SK-N-SH (cell line): ENCODE data around the gene MED16. TPM values are rescaled to one million over a fixed set of nuclear protein-coding genes. Genes with fewer than 3 reads are reported as not detected.

ENCODE experiments used
- CTCF ChIA-PET: fragments of 300-600, 350-600 bp; formaldehyde crosslinking; extraction: SDS; loops from one replicate; lab custom pipeline; 2021; lab: Yijun Ruan, JAX
- POLR2A ChIA-PET: fragments of 350-600 bp; sonication (Branson Sonifier 250); formaldehyde crosslinking; extraction: SDS; loops from one replicate; lab custom pipeline; 2020; ENCODE audit warnings: antibody characterized with exemption, inconsistent platforms; lab: Yijun Ruan, JAX
- DNase-seq: peaks from one replicate; pipeline ENCODE4 v3.0.0; 2012
- H2AFZ ChIP-seq: fragments of 200-600 bp; sonication (generic); 2 replicates; pipeline ENCODE4 v1.8.1; 2016; ENCODE audit warnings: antibody characterized with exemption, mild to moderate bottlenecking, low read depth
- H3F3A ChIP-seq: fragments of 200-600 bp; sonication (generic); replicated peaks from 2 replicates; pipeline ENCODE3; 2016; ENCODE audit warnings: antibody characterized with exemption, mild to moderate bottlenecking; ENCODE audit not compliant: insufficient read depth
- H3K27ac ChIP-seq, 2 experiments: fragments of 200-500 bp in 1 of 2; fragments of 200-600 bp in 1 of 2; sonication (Bioruptor generic) in 1 of 2; sonication (generic), shearing (Covaris generic) in 1 of 2; 2 replicates each; pipeline versions ENCODE4 v1.5.1 to v1.6.1; 2014 to 2016; ENCODE audit warnings: low read depth in 2 of 2, inconsistent platforms in 1 of 2, low read length in 1 of 2, mild to moderate bottlenecking in 1 of 2, mixed read lengths in 1 of 2
- H3K27me3 ChIP-seq: fragments of 200-600 bp; sonication (generic), shearing (Covaris generic); 2 replicates; pipeline ENCODE4 v1.6.1; 2016; ENCODE audit warnings: mixed run types; ENCODE audit not compliant: insufficient read depth
- H3K36me3 ChIP-seq, 2 experiments: fragments of 200-500 bp in 1 of 2; fragments of 200-600 bp in 1 of 2; sonication (Bioruptor generic) in 1 of 2; sonication (generic) in 1 of 2; replicated peaks in 1 of 2; 2 replicates each; pipeline versions ENCODE3 to v1.5.1; 2014 to 2016; ENCODE audit warnings: low read length in 1 of 2, mild to moderate bottlenecking in 1 of 2; ENCODE audit not compliant: insufficient read depth in 2 of 2, control insufficient read depth in 1 of 2
- H3K4me1 ChIP-seq, 2 experiments: fragments of 200-500 bp in 1 of 2; fragments of 200-600 bp in 1 of 2; sonication (Bioruptor generic) in 1 of 2; sonication (generic), shearing (Covaris generic) in 1 of 2; 2 replicates each; pipeline versions ENCODE4 v1.5.1 to v1.6.1; 2014 to 2016; ENCODE audit warnings: low read depth in 1 of 2, low read length in 1 of 2, mixed run types in 1 of 2; ENCODE audit not compliant: insufficient read depth in 2 of 2, control insufficient read depth in 1 of 2
- H3K4me2 ChIP-seq: fragments of 200-600 bp; sonication (generic), shearing (Covaris generic); 2 replicates; pipeline ENCODE4 v1.6.1; 2017; ENCODE audit warnings: mixed run types
- H3K4me3 ChIP-seq, 2 experiments: fragments of 200-500 bp in 1 of 2; fragments of 200-600 bp in 1 of 2; sonication (Bioruptor generic) in 1 of 2; sonication (generic), shearing (Covaris generic) in 1 of 2; 2 replicates each; pipeline versions ENCODE4 v1.5.1 to v1.8.1; 2014 to 2016; ENCODE audit warnings: low read depth in 2 of 2, inconsistent platforms in 1 of 2, low read length in 1 of 2, mild to moderate bottlenecking in 1 of 2, mixed read lengths in 1 of 2, moderate library complexity in 1 of 2
- H3K79me2 ChIP-seq: fragments of 200-600 bp; sonication (generic); 2 replicates; pipeline ENCODE4 v1.8.1; 2017; ENCODE audit warnings: mild to moderate bottlenecking; ENCODE audit not compliant: insufficient read depth
- H3K9ac ChIP-seq: fragments of 200-600 bp; sonication (generic); 2 replicates; pipeline ENCODE4 v1.6.1; 2017; ENCODE audit warnings: mixed run types
- H3K9me2 ChIP-seq: fragments of 200-600 bp; sonication (generic); 2 replicates; pipeline ENCODE4 v1.6.1; 2017; ENCODE audit warnings: mixed run types
- H3K9me3 ChIP-seq: fragments of 200-600 bp; sonication (generic); 2 replicates; pipeline ENCODE4 v1.6.1; 2017; ENCODE audit warnings: mixed run types, mild to moderate bottlenecking, moderate library complexity
- H4K20me1 ChIP-seq: fragments of 200-600 bp; sonication (generic); 2 replicates; pipeline ENCODE4 v1.6.1; 2017; ENCODE audit warnings: mild to moderate bottlenecking, mixed run types; ENCODE audit not compliant: insufficient read depth
- FOXJ3 ChIP-seq: sonication (generic); formaldehyde crosslinking; IDR thresholded peaks from 2 replicates; pipeline ENCODE4 v1.5.1; 2020; ENCODE audit warnings: mild to moderate bottlenecking, missing genetic modification reagents
- IRF3 ChIP-seq: fragments of 150-350 bp; IDR thresholded peaks from 2 replicates; pipeline ENCODE4 v1.6.1; 2016; ENCODE audit warnings: mild to moderate bottlenecking, low read depth, low read length
- MEF2A ChIP-seq: IDR thresholded peaks from 2 replicates; pipeline ENCODE4 v1.4.0; 2012; ENCODE audit warnings: low read depth, borderline replicate concordance
- MXI1 ChIP-seq: IDR thresholded peaks from 2 replicates; pipeline ENCODE4 v1.6.1; 2012; ENCODE audit warnings: mild to moderate bottlenecking, low read depth, low read length, improper control_type of control experiment
- RCOR1 ChIP-seq: fragments of 150-350 bp; IDR thresholded peaks from 2 replicates; pipeline ENCODE4 v1.6.1; 2017; ENCODE audit warnings: antibody characterized with exemption, low read length
- RFX5 ChIP-seq: IDR thresholded peaks from 2 replicates; pipeline ENCODE4 v1.6.1; 2012; ENCODE audit warnings: mild to moderate bottlenecking, improper control_type of control experiment, low read length
- USF1 ChIP-seq: IDR thresholded peaks from 2 replicates; pipeline ENCODE4 v1.4.0; 2012; ENCODE audit warnings: low read depth, borderline replicate concordance
- ZBTB33 ChIP-seq: IDR thresholded peaks from 2 replicates; pipeline ENCODE4 v1.4.0; 2012; ENCODE audit warnings: low read depth, borderline replicate concordance
- WGBS: methylation state at CpG from one replicate; pipeline ENCODE4 v1.1.6; 2017; ENCODE audit warnings: low lambda C conversion rate; 5-methylcytosine and 5-hydroxymethylcytosine counted together
- polyA plus RNA-seq, 3 experiments: library from polyadenylated mRNA; depleted of rRNA; stranded (reverse); fragments of >200 nt; gene quantifications; 2 replicates each; pipeline ENCODE4 v1.2.3, GENCODE V29; 2012

Gene MED16
- polyA plus RNA-seq, 1 of the 3 experiments (the other 2 are of a cell fraction): 40.6 TPM

- TF ChIP-seq MXI1 (no peak), ZBTB33 (no peak)
- Histone ChIP-seq H3K79me2 (peaks cover 26% of the 10 kb centered on the region), H3K9me3 (no peaks in the 10 kb centered on the region), H3F3A (peaks cover 6% of the 10 kb centered on the region), H4K20me1 (peaks cover 19% of the 10 kb centered on the region; the same call in 1 of the 2 replicates), H3K4me1 (no peaks in the 10 kb centered on the region; a peak in 1 of 4 replicates), H2AFZ (no peak overlapping the region), H3K27me3 (no peaks in the 10 kb centered on the region), H3K36me3 (peaks cover 0 to 19% of the 10 kb centered on the region in 2 experiments), H3K9ac (no peak overlapping the region), H3K9me2 (no peaks in the 10 kb centered on the region), H3K4me2 (no peak overlapping the region), H3K27ac (no peak overlapping the region), H3K4me3 (no peak overlapping the region)
- no peak for DNase-seq
- ChIA-PET POLR2A (no interaction called here), CTCF (interaction anchor here (0.6 kb wide), 1 partner anchor 236 kb away, joined by 4 read pairs; no protein-coding TSS in a partner anchor)
- 88% methylated on average over 20 of the region's 32 CpGs for WGBS
Observed at GRCh38 chr19:899336-900042, 6.5 kb upstream of the MED16 start.

GRCh38 chr19:898663-899062 is 5.7 kb upstream of the MED16 start:
- DNase-seq: peak; percentile 52
- H3K27me3 ChIP-seq: no peaks in the 10 kb centered on the region
- TF ChIP-seq FOXJ3 (CRISPR knock-in tag) (no peak), MEF2A (no peak), USF1 (no peak), RFX5 (no peak), IRF3 (no peak), RCOR1 (no peak)
- H3K4me2 ChIP-seq: no peak overlapping the region
- no peak overlapping the region for H3K9ac ChIP-seq
- 97% methylated on average over 13 of the region's 20 CpGs for WGBS
- H2AFZ ChIP-seq: no peak overlapping the region
- H3K4me3 ChIP-seq: no peak overlapping the region
- H3K4me1 ChIP-seq: no peaks in the 10 kb centered on the region; a peak in 1 of 4 replicates
- H3K27ac ChIP-seq: no peak overlapping the region
- H4K20me1 ChIP-seq: peaks cover 12% of the 10 kb centered on the region; the same call in 1 of the 2 replicates
- H3K9me3 ChIP-seq: no peaks in the 10 kb centered on the region
- peaks cover 14% of the 10 kb centered on the region for H3F3A ChIP-seq
- peaks cover 18% of the 10 kb centered on the region for H3K79me2 ChIP-seq
- H3K36me3 ChIP-seq: peaks cover 0 to 19% of the 10 kb centered on the region in 2 experiments
- ChIA-PET CTCF (interaction anchor here (0.6 kb wide), 1 partner anchor 128 kb away, joined by 3 read pairs; no protein-coding TSS in a partner anchor), POLR2A (no interaction called here)
- no peaks in the 10 kb centered on the region for H3K9me2 ChIP-seq
